Suppressor macrophage (primary cell): Measurements from ENCODE around the gene NLRC5.
A peak's percentile ranks its signal among the peaks of the same experiment; 100 is the strongest.

ENCODE experiments used
- DNase-seq, 4 experiments: peaks; one replicate each; pipeline ENCODE4 v3.0.0-alpha.2; 2020 to 2022

The NLRC5 gene

GRCh38 chr16:57024894-57025680 is 35.7 kb downstream of the NLRC5 start:
- DNase-seq, result peak in 2 of 4 experiments; percentile 28 to 43

GRCh38 chr16:57025941-57026777 is 36.8 kb downstream of the NLRC5 start:
- DNase-seq, result peak in 1 of 4 experiments; percentile 23

GRCh38 chr16:57026778-57027062 is 37.4 kb downstream of the NLRC5 start:
- no peak for DNase-seq

- no peak for DNase-seq
Measured at GRCh38 chr16:57027067-57027466, 37.7 kb downstream of the NLRC5 start.

- no peak for DNase-seq
Measured at GRCh38 chr16:57028086-57028485, 38.7 kb downstream of the NLRC5 start.

- no peak for DNase-seq
Measured at GRCh38 chr16:57029161-57030160, 40.1 kb downstream of the NLRC5 start.

- no peak for DNase-seq
Measured at GRCh38 chr16:57030346-57030902, 41.1 kb downstream of the NLRC5 start.

GRCh38 chr16:57031156-57031555 is 41.8 kb downstream of the NLRC5 start:
- DNase-seq, result no peak

GRCh38 chr16:57032346-57032745 is 43.0 kb downstream of the NLRC5 start:
- DNase-seq, result no peak

GRCh38 chr16:57032931-57033330 is 43.6 kb downstream of the NLRC5 start:
- DNase-seq, result no peak

- no peak for DNase-seq
Measured at GRCh38 chr16:57036315-57036714, 47.0 kb downstream of the NLRC5 start.

- DNase-seq, result no peak
Measured at GRCh38 chr16:57036945-57037344, 47.6 kb downstream of the NLRC5 start.

- peak in 1 of 4 experiments; percentile 25 for DNase-seq
Measured at GRCh38 chr16:57038166-57038565, 48.8 kb downstream of the NLRC5 start.

GRCh38 chr16:57039148-57039812 is 49.9 kb downstream of the NLRC5 start:
- DNase-seq, result peak; percentile 65 to 85 (median 82)

- peak in 1 of 4 experiments; percentile 20 for DNase-seq
Measured at GRCh38 chr16:57041182-57042156, 52.1 kb downstream of the NLRC5 start.

- DNase-seq, result peak in 3 of 4 experiments; percentile 29 to 37 (median 31)
Measured at GRCh38 chr16:57042157-57043111, 53.1 kb downstream of the NLRC5 start.

GRCh38 chr16:57043248-57043647 is 53.9 kb downstream of the NLRC5 start:
- DNase-seq, result peak in 3 of 4 experiments; percentile 29 to 54 (median 39)

GRCh38 chr16:57044931-57045693 is 55.8 kb downstream of the NLRC5 start:
- peak in 3 of 4 experiments; percentile 23 to 55 (median 48) for DNase-seq
